Esophagus squamous epithelium (tissue), 4 donors: Measurements from ENCODE around the gene NSG1.

ENCODE experiments used
- POLR2A ChIP-seq, 4 donors: fragments of 450-650 bp; IDR thresholded peaks; one replicate each; pipeline ENCODE4 v1.6.1; 2017; ENCODE audit warnings: antibody characterized with exemption in 4 of 4, mild to moderate bottlenecking in 4 of 4, moderate library complexity in 3 of 4
- TF ChIP-seq, protein P1 (sequence below), 6 experiments: fragments of 450-650 bp in 4 of 6; fragments of 200-600 bp in 2 of 6; sonication (generic) in 2 of 6; IDR thresholded peaks; one replicate each; pipeline ENCODE4 v1.5.1; 2016 to 2019; ENCODE audit warnings: antibody characterized with exemption in 6 of 6, mild to moderate bottlenecking in 4 of 6, moderate library complexity in 4 of 6

DNA sequence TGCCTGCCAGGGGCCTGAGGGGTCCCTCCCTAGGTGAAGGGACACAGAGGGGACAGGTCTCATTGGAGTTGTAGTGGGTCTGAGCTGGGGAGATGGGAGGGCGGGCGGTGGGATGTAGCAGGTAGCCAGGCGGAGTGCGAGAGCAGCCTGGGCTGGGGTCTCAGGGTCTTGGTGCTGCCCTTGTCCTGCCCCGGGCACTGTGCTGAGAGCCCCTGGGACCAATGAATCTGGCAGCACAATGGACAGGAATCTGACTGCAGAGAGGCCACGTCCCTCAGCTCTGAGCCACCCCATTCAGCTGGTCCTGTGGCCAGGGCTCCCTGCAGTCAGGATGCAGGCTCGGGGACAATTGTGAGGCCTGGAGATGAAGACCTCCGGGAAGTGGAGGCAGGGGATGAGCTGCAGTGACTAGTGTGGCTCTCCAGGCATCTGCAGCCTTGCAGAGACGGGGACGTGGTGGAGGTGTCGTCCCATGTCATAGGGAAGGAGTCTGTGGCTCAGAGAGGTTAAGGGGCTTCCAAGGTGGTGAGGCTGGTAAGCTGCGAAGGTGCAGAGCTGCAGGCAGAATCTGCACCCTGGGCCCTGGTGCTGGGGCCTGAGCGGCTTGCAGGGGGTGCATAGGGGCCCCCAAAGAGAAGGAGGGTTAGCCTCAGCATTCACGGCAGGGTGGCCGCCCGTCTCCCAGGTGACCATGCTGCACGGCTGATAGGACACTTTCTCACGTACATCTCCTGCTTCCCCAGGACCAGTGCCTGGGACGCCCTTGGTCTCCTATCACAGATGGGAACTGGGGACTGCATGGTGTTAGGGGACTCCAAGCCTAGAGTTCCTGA lies 20.6 kb downstream of the NSG1 start:
- TF ChIP-seq, protein P1, sequence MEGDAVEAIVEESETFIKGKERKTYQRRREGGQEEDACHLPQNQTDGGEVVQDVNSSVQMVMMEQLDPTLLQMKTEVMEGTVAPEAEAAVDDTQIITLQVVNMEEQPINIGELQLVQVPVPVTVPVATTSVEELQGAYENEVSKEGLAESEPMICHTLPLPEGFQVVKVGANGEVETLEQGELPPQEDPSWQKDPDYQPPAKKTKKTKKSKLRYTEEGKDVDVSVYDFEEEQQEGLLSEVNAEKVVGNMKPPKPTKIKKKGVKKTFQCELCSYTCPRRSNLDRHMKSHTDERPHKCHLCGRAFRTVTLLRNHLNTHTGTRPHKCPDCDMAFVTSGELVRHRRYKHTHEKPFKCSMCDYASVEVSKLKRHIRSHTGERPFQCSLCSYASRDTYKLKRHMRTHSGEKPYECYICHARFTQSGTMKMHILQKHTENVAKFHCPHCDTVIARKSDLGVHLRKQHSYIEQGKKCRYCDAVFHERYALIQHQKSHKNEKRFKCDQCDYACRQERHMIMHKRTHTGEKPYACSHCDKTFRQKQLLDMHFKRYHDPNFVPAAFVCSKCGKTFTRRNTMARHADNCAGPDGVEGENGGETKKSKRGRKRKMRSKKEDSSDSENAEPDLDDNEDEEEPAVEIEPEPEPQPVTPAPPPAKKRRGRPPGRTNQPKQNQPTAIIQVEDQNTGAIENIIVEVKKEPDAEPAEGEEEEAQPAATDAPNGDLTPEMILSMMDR (IDR thresholded peaks at IDR 0.05), result no peak
- no peak for TF ChIP-seq POLR2A (IDR thresholded peaks at IDR 0.05)
